Measurements from ENCODE around the gene SLC36A3. TPM values are rescaled to one million over a fixed set of nuclear protein-coding genes. Genes with fewer than 3 reads are reported as not detected.

Gene SLC36A3
- total RNA-seq, 1 donor from 2014 or later: not detected

GRCh38 chr5:151283120-151283825 is 20.3 kb downstream of the SLC36A3 start:
- H3K4me1 Mint-ChIP-seq (ENCODE audit: unreplicated experiment): no peaks in the 10 kb centered on the region
- DNase-seq (ENCODE audit: extremely low spot score, unreplicated experiment): no peak
- no peak overlapping the region for H3K4me3 Mint-ChIP-seq (ENCODE audit: unreplicated experiment)
- TF ChIP-seq CTCF (IDR thresholded peaks at IDR 0.05): no peak
- H3K27ac Mint-ChIP-seq (ENCODE audit: unreplicated experiment): no peak overlapping the region
- no peaks in the 10 kb centered on the region for H3K36me3 Mint-ChIP-seq (ENCODE audit: unreplicated experiment)
- H3K27me3 Mint-ChIP-seq (ENCODE audit: unreplicated experiment): peaks cover 30% of the 10 kb centered on the region
- H3K9me3 Mint-ChIP-seq (ENCODE audit: unreplicated experiment): no peaks in the 10 kb centered on the region

- Mint-ChIP-seq H3K27me3 (ENCODE audit: unreplicated experiment) (peaks cover 29% of the 10 kb centered on the region), H3K4me3 (ENCODE audit: unreplicated experiment) (no peak overlapping the region), H3K36me3 (ENCODE audit: unreplicated experiment) (no peaks in the 10 kb centered on the region), H3K4me1 (ENCODE audit: unreplicated experiment) (peaks cover 5% of the 10 kb centered on the region), H3K9me3 (ENCODE audit: unreplicated experiment) (no peaks in the 10 kb centered on the region), H3K27ac (ENCODE audit: unreplicated experiment) (no peak overlapping the region)
- TF ChIP-seq CTCF (IDR thresholded peaks at IDR 0.05): no peak
- no peak for DNase-seq (ENCODE audit: extremely low spot score, unreplicated experiment)
Measured at GRCh38 chr5:151281001-151281639, 22.4 kb downstream of the SLC36A3 start.

- Mint-ChIP-seq H3K27me3 (ENCODE audit: unreplicated experiment) (peaks cover 31% of the 10 kb centered on the region), H3K9me3 (ENCODE audit: unreplicated experiment) (no peaks in the 10 kb centered on the region), H3K4me1 (ENCODE audit: unreplicated experiment) (peaks cover 6% of the 10 kb centered on the region), H3K27ac (ENCODE audit: unreplicated experiment) (no peak overlapping the region), H3K36me3 (ENCODE audit: unreplicated experiment) (no peaks in the 10 kb centered on the region), H3K4me3 (ENCODE audit: unreplicated experiment) (no peak overlapping the region)
- TF ChIP-seq CTCF (IDR thresholded peaks at IDR 0.05): no peak
- no peak for DNase-seq (ENCODE audit: extremely low spot score, unreplicated experiment)
Measured at GRCh38 chr5:151280443-151280842, 23.1 kb downstream of the SLC36A3 start.

DNA sequence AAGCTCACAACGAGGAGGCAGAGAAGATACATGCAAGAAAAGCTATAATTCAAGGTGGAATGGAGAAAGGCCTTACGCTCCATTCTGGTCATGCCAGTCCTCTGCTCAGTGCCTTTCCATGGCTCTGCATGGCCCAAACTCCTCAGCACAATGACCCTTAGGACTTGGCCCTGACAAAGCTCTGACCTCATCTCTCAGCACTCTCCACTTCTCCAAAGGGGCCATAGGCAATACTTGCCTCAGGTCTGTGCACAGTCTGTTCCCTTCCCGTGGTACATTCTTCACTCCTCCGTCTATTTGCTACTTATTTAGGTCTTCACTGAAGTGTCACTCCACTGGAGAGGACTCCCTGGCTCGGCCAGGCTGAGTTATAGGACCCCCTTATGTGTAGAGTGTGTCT is 24.7 kb downstream of the SLC36A3 start:
- Mint-ChIP-seq H3K36me3 (ENCODE audit: unreplicated experiment) (no peaks in the 10 kb centered on the region), H3K27me3 (ENCODE audit: unreplicated experiment) (peaks cover 25% of the 10 kb centered on the region)

More for the DNA sequence above, 24.7 kb downstream of the SLC36A3 start:
- H3K4me3 Mint-ChIP-seq (ENCODE audit: unreplicated experiment): no peak overlapping the region
- DNase-seq (ENCODE audit: extremely low spot score, unreplicated experiment): no peak
- no peak for TF ChIP-seq CTCF (IDR thresholded peaks at IDR 0.05)
- H3K4me1 Mint-ChIP-seq (ENCODE audit: unreplicated experiment): peaks cover 6% of the 10 kb centered on the region
- no peaks in the 10 kb centered on the region for H3K9me3 Mint-ChIP-seq (ENCODE audit: unreplicated experiment)
- no peak overlapping the region for H3K27ac Mint-ChIP-seq (ENCODE audit: unreplicated experiment)

Data from osteocyte (in vitro differentiated cells).